ENCODE measurements around the gene MYZAP.

MYZAP gene

DNA sequence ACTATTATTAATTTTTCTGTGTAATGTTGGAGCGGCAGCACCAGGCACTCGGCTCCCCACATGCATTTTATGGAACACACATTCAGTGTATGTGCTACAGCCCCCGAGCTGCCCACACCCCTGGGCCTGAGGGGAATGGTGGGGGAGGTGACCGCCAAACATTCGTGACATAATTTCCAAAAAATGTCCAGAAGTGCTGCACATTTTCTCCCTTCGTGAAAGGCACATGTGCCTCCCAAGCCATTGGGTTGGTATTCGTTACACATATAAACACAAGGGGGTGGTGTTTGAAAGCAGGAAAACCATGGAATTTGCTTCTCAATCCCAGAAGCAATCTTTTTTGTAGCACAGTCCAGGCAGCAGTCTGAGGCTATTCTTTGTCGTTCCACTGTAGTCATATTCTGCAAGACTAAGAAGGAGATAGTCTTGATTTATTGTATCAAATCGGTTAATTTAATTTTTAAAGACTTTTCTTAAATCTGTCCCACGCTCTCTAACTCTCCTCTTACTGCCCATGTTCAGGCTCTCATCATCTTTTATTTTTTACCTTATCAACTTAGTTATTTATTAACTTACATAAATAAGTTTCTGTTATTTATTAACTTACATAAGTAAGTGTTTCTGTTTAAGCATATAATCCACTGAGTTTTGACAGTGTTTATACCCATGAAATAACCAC, 75.6 kb downstream of the MYZAP start:
- no peak for DNase-seq

GRCh38 chr15:57668016-57668415, 76.3 kb downstream of the MYZAP start:
- no peak for DNase-seq

GRCh38 chr15:57671636-57672035, 79.9 kb downstream of the MYZAP start:
- no peak for DNase-seq

- no peak for DNase-seq
These were observed 83.9 kb downstream of the MYZAP start for GRCh38 chr15:57675481-57676181.

DNA sequence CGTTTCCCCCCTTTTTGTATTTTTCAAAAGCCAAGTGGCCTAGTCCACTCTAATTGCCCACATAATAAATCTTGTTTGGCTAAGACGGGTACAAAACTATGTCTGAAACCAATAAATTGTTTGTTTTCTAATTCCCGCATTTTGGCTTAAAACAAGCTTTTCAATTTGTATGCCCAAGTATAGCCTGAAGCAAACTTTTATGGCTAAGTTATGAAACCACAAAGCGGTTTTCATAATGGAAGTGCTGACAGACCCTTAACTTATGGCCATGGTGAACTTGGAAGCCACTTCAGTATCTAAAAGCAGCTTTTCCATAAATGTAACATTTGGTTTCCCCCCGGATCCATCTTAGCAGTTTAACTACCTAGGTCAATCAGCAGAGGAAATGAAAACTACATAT, 84.9 kb downstream of the MYZAP start:
- DNase-seq, result no peak

DNA sequence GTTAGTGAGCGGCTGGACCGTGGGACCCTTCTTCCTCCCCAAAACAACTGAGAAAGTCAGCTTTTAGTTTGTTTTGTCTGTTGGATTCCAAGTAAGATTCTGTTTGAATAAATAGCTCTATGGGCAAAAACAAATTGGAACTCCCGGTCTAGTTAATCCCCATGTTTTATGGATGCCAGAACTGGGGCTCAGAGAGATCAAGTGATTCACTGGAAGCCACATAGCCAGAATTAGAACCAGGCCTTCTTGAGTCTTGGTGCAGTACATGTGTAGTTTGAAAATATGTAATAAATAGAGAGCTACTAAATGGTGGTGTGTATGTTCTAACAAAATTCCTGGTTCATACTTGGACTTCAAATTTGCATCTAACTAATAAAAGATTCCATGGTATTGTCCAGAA, 85.5 kb downstream of the MYZAP start:
- DNase-seq, result no peak

DNA sequence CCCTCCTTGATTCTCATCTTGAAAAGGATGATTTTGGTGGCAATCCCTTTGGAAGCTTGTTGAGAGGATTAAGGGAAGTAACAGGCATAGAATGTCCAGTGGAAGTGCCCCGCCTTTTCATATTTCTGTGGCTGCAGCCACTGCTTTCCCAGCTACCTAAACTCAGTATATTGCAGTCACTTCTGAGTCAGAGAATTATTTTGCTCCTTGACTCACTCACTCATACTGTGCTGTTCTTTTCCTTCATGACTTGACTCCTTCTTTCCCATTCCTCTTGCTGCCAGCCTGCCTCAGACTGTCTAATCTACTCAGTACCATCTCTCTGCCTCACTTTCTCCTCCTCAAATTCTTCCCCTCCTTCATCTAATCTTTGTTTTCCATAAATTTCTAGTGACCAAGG, 88.3 kb downstream of the MYZAP start:
- no peak for DNase-seq

DNA sequence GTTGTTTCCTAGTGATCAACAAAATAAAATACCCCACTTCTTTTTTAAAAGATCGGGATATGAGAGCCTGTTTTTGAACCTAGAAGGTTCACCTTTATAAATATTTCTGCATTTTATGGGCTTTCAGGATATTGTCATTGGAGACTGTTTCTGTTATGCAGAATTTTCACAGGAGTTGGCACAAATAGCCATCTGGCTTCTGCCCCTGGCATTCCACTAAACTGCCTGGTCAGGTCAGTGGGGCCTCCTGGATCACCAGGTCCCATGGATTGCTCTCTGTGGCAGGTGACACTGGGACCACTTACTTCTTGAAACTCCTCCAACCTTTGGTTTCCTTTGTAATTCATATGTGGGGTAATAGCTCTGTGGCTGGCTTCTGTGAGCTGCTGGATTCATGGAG, 89.3 kb downstream of the MYZAP start:
- no peak for DNase-seq

DNA sequence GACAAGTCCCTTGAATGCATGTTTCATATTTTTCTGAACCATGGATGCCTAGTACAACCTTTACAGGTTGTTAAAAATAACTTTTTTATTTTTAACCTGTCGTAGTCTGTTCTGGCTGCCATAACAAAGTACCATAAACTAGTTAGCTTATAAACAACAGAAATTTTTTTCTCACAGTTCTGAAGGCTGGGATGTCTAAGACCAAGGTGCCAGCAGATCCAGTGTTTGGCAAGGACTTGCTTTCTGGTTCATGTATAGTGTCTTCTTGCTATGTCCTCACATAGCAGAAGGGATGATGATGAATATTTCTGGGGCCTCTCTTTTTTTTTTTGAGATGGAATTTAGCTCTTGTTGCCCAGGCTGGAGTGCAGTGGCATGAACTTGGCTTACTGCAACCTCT, 91.8 kb downstream of the MYZAP start:
- DNase-seq, result no peak

DNA sequence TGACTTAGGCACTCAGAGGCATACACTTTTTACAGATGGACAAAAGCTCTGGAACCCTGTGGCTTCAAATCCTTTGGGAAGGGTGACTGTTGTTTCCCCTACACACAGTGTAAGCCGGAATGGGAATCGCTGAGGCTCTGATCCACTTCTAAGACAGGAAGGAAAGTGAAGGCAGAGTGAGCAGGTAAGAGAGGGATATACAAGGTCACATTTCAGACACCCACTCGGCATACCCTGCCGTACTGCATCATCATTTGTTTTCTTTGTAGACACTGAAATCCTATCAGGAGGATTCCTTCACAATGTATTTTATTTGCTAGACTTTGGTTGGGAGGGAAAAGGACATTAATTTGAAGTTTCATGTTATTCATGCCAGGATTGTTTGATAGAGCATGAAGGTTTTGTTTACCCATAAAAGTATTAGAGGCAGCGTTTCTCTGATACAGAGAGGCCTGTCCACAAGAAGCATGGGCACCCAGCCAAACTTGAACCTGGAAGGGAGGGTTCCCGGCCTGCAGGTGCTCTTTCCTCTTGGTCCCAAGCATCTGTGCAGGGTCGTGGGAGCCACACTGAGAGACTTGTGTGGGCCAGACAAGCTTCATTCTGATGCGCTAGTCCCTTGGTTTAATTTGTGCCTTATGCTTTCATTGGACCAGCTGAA, 92.9 kb downstream of the MYZAP start:
- DNase-seq, result no peak

DNA sequence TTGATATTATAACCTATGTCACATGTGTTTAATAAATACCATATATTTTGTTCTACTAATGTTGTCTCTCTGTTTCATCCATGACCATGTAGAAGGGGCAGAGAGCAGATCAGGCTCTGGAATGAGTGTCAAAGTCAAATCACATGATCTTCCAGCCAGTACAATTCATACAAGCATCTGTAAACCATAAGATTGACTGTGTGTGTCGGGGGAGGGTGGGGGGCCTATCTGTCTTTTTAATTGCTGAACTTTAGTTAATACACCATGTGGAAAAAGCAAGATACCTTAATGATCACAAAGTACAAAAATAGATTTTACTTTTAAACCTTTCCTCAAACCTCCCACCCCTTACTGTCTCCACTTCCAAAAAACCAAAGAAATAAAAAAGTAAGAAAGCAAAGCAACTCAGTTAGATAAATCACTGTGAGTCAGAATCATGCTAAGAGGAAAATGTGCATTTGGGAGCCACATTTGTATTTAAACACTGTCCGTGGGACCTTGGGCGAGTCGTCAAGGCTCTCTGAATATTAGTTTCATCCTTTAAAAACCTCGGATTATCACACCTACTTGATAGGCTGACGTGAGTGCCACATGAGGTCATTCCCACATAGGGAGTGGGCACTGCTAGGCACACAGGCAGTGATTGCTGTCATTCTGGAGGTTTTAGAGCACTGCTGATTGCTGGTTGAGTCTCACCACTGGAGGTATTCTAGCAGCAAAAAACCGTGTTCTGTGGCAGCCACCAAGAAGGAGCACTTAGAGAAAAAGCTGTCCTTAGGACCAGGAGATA, 93.8 kb downstream of the MYZAP start:
- no peak for DNase-seq

- DNase-seq, result no peak
These were observed 95.0 kb downstream of the MYZAP start for GRCh38 chr15:57686657-57687056.

DNA sequence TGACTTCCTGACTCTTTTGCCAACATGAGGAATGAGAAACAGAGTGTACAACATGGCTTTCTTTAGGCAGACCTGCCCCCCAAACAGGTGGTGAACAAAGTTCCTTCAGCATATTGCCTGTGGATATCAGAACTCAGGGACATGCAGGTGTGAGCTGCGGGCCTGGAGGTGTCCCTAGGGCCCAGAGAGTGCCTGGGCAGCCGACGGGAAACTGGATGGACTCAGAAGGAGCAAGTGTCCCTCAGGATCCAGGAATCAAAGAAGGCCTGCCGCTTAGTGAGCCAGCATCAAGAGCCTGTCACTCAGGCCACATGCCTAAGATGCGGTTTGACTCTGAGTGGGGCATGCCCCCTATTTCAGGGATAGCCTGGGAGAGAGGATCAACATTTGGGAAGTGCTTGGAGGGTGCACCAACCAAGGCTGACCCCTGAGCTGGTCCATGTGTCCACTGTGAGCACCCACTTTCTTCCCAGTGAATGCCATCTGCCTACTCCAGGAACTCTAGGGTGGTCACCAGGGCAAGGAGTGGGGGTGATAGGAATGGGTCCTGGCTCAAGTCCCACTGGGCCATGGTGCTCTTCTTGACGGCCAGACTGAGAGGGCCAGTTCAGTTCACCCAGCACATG, 98.8 kb downstream of the MYZAP start:
- no peak for DNase-seq

DNA sequence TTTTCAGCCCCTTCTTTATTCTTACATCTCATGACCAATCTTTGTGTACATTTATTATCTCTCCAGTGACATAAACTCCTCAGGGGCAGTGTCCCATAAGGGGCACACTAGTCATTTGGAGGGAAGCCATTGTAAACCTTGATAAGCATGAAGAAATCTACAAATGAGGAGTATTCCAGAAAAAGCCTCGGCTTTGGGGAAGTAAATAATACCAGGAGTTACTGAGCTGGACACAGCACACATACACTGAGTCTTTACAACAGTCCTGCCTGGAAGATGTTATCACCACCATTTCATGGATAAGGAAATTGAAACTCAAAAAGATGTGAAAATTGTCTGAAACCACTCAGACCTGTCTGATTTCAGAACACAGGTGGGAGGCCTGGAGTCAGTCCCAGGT, 99.4 kb downstream of the MYZAP start:
- DNase-seq, result no peak

DNA sequence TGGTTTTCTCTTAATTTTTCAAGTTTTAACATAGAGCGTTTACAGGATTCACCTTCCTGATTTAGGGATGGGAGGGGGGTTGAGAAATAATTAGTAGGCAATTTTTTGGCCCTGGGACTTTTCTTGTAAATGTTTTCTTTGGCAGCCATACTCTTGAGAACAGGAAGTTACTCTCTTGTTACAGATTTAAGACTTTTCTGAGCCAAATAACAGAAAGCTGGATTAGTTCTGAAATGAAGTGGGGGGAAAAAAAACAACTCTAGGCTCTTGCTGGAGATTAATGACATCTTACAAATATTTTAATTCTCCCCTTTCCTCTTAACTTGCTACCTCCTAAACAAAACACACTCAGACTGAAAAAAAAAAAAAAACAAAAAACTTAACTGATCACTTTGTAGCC, 101.0 kb downstream of the MYZAP start:
- no peak for DNase-seq

GRCh38 chr15:57694279-57694678, 102.6 kb downstream of the MYZAP start:
- DNase-seq, result no peak

DNA sequence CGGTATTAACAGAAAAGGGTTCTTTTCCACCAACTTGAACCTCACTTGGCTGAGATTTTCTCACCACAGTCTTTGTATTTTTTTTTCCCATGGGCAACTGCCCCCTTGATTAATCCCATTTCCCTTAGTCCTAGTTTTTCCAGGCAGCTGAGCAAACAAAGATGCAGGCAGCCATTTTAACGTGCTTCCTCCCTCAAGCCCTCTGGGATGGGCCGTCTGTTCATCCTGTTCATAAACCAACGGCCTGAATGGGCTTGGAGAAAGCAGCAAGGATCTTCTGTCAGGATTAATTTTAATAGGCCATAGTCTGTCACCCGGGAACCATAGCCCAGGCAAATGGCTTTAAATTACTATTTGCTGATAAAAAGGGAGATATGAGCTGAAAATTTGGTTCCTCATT, 104.4 kb downstream of the MYZAP start:
- no peak for DNase-seq

DNA sequence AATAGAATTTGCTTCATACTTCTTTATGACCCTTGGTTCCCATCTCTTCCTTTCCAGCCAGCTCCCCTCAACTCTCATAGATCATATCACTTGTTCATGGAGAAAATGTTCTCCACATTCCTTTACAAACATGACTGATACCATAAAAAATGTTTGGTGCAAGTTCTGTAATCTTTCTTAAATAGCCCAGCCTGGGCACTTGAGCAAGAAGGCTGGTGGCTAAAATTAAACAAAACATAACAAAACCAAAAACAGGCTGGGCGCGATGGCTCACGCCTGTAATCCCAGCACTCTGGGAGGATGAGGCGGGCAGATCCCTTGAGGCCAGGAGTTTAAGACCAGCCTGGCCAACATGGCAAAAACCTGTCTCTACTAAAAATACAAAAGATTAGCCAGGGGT, 105.9 kb downstream of the MYZAP start:
- no peak for DNase-seq

- no peak for DNase-seq
These were observed 106.5 kb downstream of the MYZAP start for GRCh38 chr15:57698243-57698642.

DNA sequence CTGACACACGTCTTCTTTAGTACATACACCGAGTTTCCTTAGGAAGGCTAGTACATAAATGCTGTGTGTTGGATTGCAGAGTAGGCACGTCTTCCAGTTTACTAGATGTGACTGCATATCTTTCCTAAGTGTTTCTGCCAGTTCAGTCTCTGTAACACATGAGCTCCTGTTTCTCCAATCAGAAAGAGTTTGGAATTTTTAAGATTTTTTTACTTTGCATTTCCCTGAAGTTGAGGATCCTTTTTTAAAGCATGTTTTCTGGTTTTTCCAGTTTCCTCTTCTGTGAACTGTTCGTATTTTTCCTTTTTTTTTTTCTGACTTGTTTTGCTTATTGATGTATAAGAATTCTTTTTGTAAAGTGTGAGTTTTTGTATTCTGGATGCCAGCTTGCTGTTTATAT, 107.3 kb downstream of the MYZAP start:
- no peak for DNase-seq

- no peak for DNase-seq
These were observed 111.7 kb downstream of the MYZAP start for GRCh38 chr15:57703387-57703786.

DNA sequence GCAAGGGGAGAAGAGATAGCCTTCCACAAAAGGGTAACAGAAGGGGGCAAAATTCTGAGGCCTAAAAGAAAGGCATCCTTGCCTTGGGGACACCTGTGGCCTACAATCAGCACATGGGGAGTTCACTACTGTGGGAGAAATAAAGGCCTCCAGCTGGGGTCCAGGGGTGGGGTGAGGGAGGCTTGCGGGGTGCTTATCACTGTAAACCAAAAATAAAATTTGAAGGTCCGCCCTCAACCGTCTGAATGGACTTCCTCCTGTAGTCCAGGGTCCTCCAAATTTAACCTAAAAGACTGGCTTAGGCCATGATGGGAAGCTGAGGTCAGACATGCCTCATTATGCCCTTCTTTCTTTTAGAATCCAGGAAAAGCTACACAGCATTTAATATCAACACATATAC, 112.7 kb downstream of the MYZAP start:
- no peak for DNase-seq

DNA sequence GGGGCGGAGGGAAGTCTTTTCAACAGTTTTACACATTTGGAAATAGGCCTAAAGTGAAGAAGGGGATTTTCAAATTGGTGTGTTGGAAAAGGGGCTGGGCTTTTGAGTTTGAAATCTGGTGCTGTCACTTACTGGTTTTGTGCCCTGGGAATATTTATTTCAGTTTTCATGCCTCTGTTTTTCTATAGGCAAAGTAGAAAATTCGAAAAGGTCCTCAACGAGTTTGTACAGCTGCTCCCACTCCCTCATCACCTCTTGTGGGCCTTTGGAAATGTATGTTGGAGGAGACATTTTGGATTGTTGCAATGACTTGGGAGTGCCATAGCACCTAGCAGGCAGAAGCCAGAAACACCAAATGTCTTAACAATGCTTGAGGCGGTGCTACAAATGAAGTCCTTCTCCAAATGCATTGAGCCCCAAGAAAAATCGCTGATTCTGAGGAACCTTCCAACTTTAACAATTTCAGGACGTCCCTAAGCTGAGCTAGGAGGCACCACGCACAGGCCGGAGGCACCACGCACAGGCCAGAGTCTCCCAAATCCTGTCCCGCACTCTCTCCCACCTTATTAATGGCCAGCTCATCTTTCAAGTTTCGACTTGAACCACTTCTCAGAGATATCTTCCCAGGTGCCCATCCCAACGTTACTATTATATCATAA, 114.2 kb downstream of the MYZAP start:
- DNase-seq, result no peak

All from stimulated activated naive CD4-positive, alpha-beta T cell treated with Interleukin-2 at 50 U/mL for 16 hours (primary cell).